ENCODE results near the gene DKC1.
"Not testable (repeated sequence)": the region's sequence is repeated elsewhere in the genome, so short reads cannot be mapped to it uniquely, and the experiment has no call there.

DKC1 gene

GRCh38 chrX:154822029-154822428 lies 59.4 kb downstream of the DKC1 start:
- DNase-seq, result no peak

- DNase-seq, result no peak
Observed at GRCh38 chrX:154824638-154825037, 62.0 kb downstream of the DKC1 start.

- not testable (repeated sequence) for DNase-seq
Observed at GRCh38 chrX:154825586-154825985, 62.9 kb downstream of the DKC1 start.
